Transverse colon (tissue), 3 donors: ENCODE measurements around the gene MTFP1.

Experiments
- CTCF ChIP-seq, 5 experiments: fragments of 200-600 bp in 3 of 5; fragments of 450-650 bp in 2 of 5; sonication (generic) in 3 of 5; IDR thresholded peaks; 1 replicate in 2 of 5; 2 replicates in 3 of 5; pipeline ENCODE4 v1.5.1; 2016 to 2017; ENCODE audit warnings: antibody characterized with exemption in 5 of 5, inconsistent platforms in 3 of 5, mild to moderate bottlenecking in 2 of 5, moderate library complexity in 1 of 5
- POLR2A ChIP-seq: fragments of 450-650 bp; IDR thresholded peaks from one replicate; pipeline ENCODE4 v1.6.1; 2016; ENCODE audit warnings: antibody characterized with exemption, mild to moderate bottlenecking, moderate library complexity

- TF ChIP-seq CTCF (IDR thresholded peaks at IDR 0.05) (no peak), POLR2A (no peak)
Measured at GRCh38 chr22:30455075-30455840, 29.7 kb downstream of the MTFP1 start.
